ENCODE data around the gene CCDC3. TPM values are rescaled to one million over a fixed set of nuclear protein-coding genes. Genes with fewer than 3 reads are reported as not detected.

CCDC3 gene
- polyA plus RNA-seq, 1 donor from 2014 or later: 3.8 TPM

- Histone ChIP-seq H3K27ac (ENCODE audit: low read length) (no peak overlapping the region), H3K27me3 (ENCODE audit: insufficient read depth, low read depth, low read length) (no peaks in the 10 kb centered on the region), H2AFZ (ENCODE audit: low read depth, low read length) (no peak overlapping the region), H3K9ac (ENCODE audit: low read length) (no peak overlapping the region), H3K9me3 (ENCODE audit: low read length) (no peaks in the 10 kb centered on the region), H3K79me2 (replicated peaks; ENCODE audit: insufficient read depth, low read length) (no peaks in the 10 kb centered on the region), H4K20me1 (ENCODE audit: insufficient read depth) (no peaks in the 10 kb centered on the region), H3K9me2 (ENCODE audit: insufficient read depth, low read length) (no peaks in the 10 kb centered on the region), H3K36me3 (ENCODE audit: insufficient read depth, low read length) (no peaks in the 10 kb centered on the region), H3F3A (ENCODE audit: insufficient read depth, low read length, poor library complexity, severe bottlenecking) (no peaks in the 10 kb centered on the region), H3K4me2 (ENCODE audit: low read length) (no peak overlapping the region), H3K4me3 (ENCODE audit: low read length) (no peak overlapping the region)
- TF ChIP-seq EP300 (conservative IDR thresholded peaks at IDR 0.05; ENCODE audit: poor library complexity, severe bottlenecking): no peak
- TF ChIP-seq EZH2 (IDR thresholded peaks at IDR 0.05; ENCODE audit: borderline replicate concordance, insufficient read depth, low read length, poor library complexity, severe bottlenecking): no peak
- no peak for TF ChIP-seq RAD21 (conservative IDR thresholded peaks at IDR 0.05)
- TF ChIP-seq REST (IDR thresholded peaks at IDR 0.05; ENCODE audit: borderline replicate concordance): no peak
- TF ChIP-seq MXI1 (conservative IDR thresholded peaks at IDR 0.05; ENCODE audit: poor library complexity, severe bottlenecking): no peak
- TF ChIP-seq POLR2AphosphoS5 (IDR thresholded peaks at IDR 0.05): no peak
- no peak for TF ChIP-seq SMC3 (conservative IDR thresholded peaks at IDR 0.05; ENCODE audit: poor library complexity)
Observed at GRCh38 chr10:12919574-12919973, 81.9 kb downstream of the CCDC3 start.

GRCh38 chr10:12916587-12916986, 84.9 kb downstream of the CCDC3 start:
- Histone ChIP-seq H3K36me3 (ENCODE audit: insufficient read depth, low read length) (no peaks in the 10 kb centered on the region), H3K9ac (ENCODE audit: low read length) (no peak overlapping the region), H3K4me2 (ENCODE audit: low read length) (no peak overlapping the region), H3K9me3 (ENCODE audit: low read length) (no peaks in the 10 kb centered on the region), H3K9me2 (ENCODE audit: insufficient read depth, low read length) (no peaks in the 10 kb centered on the region), H3K4me3 (ENCODE audit: low read length) (no peak overlapping the region), H4K20me1 (ENCODE audit: insufficient read depth) (no peaks in the 10 kb centered on the region), H3K27ac (ENCODE audit: low read length) (no peak overlapping the region), H2AFZ (ENCODE audit: low read depth, low read length) (no peak overlapping the region), H3K79me2 (replicated peaks; ENCODE audit: insufficient read depth, low read length) (no peaks in the 10 kb centered on the region), H3K27me3 (ENCODE audit: insufficient read depth, low read depth, low read length) (no peaks in the 10 kb centered on the region), H3F3A (ENCODE audit: insufficient read depth, low read length, poor library complexity, severe bottlenecking) (no peaks in the 10 kb centered on the region)
- TF ChIP-seq MXI1 (conservative IDR thresholded peaks at IDR 0.05; ENCODE audit: poor library complexity, severe bottlenecking): no peak
- TF ChIP-seq REST (IDR thresholded peaks at IDR 0.05; ENCODE audit: borderline replicate concordance): no peak
- no peak for TF ChIP-seq SMC3 (conservative IDR thresholded peaks at IDR 0.05; ENCODE audit: poor library complexity)
- no peak for TF ChIP-seq EP300 (conservative IDR thresholded peaks at IDR 0.05; ENCODE audit: poor library complexity, severe bottlenecking)
- TF ChIP-seq EZH2 (IDR thresholded peaks at IDR 0.05; ENCODE audit: borderline replicate concordance, insufficient read depth, low read length, poor library complexity, severe bottlenecking): no peak
- no peak for TF ChIP-seq TAF1 (IDR thresholded peaks at IDR 0.05; ENCODE audit: low read depth)
- no peak for TF ChIP-seq RAD21 (conservative IDR thresholded peaks at IDR 0.05)
- TF ChIP-seq CTCF (IDR thresholded peaks at IDR 0.05; ENCODE audit: poor library complexity, severe bottlenecking): no peak
- no peak for TF ChIP-seq POLR2AphosphoS5 (IDR thresholded peaks at IDR 0.05)

Data from neural cell (in vitro differentiated cells).